Measurements from ENCODE around the gene CAMKV. TPM values are rescaled to one million over a fixed set of nuclear protein-coding genes. Genes with fewer than 3 reads are reported as not detected.

Gene CAMKV
- total RNA-seq, 2 experiments from 2014 or later, result not detected

DNA sequence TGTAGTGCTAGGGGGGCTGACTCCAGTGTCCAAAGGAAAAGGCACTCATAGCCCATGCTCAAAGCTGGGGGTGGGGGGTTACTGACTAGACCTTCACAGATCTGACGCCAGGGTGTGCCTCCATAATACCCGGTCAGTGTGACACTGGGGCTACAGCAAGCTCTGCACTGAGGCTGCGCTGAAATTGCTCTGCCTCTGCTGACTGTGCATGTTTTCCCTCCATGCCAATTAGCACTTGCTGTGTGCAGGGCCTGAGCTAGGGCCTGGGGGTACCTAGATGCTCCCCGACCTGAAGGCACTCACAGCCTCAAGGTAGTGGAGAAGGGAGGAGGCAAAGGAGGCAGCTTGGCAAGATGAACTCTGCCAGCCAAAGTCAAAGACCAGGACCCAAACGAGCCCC, 5.2 kb downstream of the CAMKV start:
- Mint-ChIP-seq H3K9me3 (no peaks in the 10 kb centered on the region), H3K4me3 (no peak overlapping the region), H3K27me3 (peaks cover 34% of the 10 kb centered on the region), H3K36me3 (ENCODE audit: low read depth) (no peaks in the 10 kb centered on the region), H3K4me1 (no peaks in the 10 kb centered on the region), H3K27ac (no peak overlapping the region)
- ChIA-PET POLR2A (no interaction called here), CTCF (no interaction called here)
- DNase-seq, result no peak

GRCh38 chr3:49859576-49860305, 10.0 kb downstream of the CAMKV start:
- CTCF ChIA-PET, result interaction anchor here (0.9 kb wide), 1 partner anchor 58 kb away, joined by 3 read pairs; no protein-coding TSS in a partner anchor
- Mint-ChIP-seq H3K9me3 (no peaks in the 10 kb centered on the region), H3K27ac (no peak overlapping the region), H3K36me3 (ENCODE audit: low read depth) (no peaks in the 10 kb centered on the region), H3K4me3 (no peak overlapping the region), H3K4me1 (peaks cover 11% of the 10 kb centered on the region), H3K27me3 (peaks cover 9% of the 10 kb centered on the region)
- POLR2A ChIA-PET, result no interaction called here
- no peak for DNase-seq

DNA sequence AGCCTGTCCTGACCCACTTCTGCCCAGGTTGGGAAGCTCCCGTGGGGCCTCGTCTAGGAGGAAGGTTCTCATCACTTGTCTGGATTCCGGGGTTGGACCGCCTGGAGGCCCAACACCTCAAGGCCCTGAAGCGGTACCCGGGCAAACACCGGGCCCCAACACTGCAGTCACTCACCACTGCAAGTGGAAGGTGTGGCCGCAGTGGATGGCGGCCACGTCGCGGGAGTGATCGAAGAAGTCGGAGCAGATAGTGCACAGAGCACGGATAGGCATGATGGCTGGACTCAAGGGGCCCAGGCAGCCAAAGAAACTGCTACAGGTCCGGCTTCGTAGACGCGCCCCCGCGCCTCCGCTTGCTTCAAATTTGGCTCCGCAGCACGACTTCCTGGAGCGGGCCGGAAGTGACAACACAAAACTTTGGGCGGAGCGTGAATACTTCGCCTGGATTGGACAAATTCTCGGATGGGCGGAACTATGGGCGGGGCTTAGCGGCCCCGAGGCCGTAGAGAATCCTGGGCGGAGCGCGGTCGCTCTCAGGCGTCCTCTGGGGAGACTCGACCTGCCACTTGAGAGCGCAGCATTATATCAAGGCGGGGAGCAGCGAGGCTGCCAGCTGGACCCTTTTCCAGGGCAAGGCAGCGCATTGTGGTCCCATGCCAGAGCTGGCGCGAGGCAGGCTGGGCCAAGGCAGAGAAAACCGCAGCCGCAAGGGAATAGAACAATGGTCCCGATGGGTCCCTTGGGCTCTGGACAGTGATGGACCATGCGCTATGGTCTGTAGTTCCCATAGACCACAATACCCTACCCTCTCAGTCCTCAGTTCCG, 13.3 kb downstream of the CAMKV start, which contains the start of gene TRAIP:
Gene TRAIP, minus strand, starts transcription at position 384 of the 825 bp plus-strand sequence. Its CDS starts 111 bp downstream, at position 273.
- H3K4me3 Mint-ChIP-seq, result peak within 1 kb of the TSS; percentile 91
- H3K9me3 Mint-ChIP-seq, result no peaks in the 10 kb centered on the region
- ChIA-PET POLR2A (interaction anchor here (0.9 to 2.2 kb wide), 10 partner anchors 11 to 132 kb away, joined by 3 to 9 read pairs (median 3); partner anchors contain the start of genes CAMKV, GMPPB and UBA7), CTCF (interaction anchor here (1.1 to 4.2 kb wide), 3 partner anchors 9 to 54 kb away, joined by 3 to 16 read pairs (median 4); no protein-coding TSS in a partner anchor)
- DNase-seq, result peak; percentile 95
- H3K27me3 Mint-ChIP-seq, result no peaks in the 10 kb centered on the region
- peak within 1 kb of the TSS; percentile 76 for H3K27ac Mint-ChIP-seq
- H3K4me1 Mint-ChIP-seq, result peaks cover 19% of the 10 kb centered on the region
- H3K36me3 Mint-ChIP-seq (ENCODE audit: low read depth), result peaks cover 2% of the 10 kb centered on the region

DNA sequence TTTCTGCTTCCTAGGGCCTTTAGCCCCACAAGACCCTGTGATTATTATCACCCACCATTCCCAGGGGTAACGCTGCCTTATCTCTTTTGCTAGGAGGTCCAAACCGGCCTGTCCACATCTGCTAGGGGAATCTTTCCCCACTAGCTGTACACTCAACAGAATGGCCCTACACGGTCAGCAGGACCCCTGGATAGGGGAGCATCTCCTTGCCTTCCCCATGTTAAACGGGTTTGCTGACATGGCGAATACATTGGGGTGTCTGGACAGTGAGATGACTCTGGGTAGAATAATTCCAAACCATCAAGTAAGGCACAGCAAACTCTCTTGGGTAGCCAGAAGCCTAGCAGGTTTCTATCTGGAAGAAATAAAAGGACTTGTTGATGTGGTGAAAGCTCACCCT, 14.0 kb downstream of the CAMKV start:
- peaks cover 2% of the 10 kb centered on the region for H3K36me3 Mint-ChIP-seq (ENCODE audit: low read depth)
- no peak for DNase-seq
- peak overlapping the region; percentile 76 for H3K27ac Mint-ChIP-seq
- H3K9me3 Mint-ChIP-seq, result no peaks in the 10 kb centered on the region
- H3K27me3 Mint-ChIP-seq, result no peaks in the 10 kb centered on the region
- ChIA-PET POLR2A (interaction anchor here (0.9 to 2.2 kb wide), 8 partner anchors 10 to 131 kb away, joined by 3 to 9 read pairs (median 4); partner anchors contain the start of genes CAMKV, GMPPB and UBA7), CTCF (interaction anchor here (0.8 to 4.2 kb wide), 3 partner anchors 16 to 53 kb away, joined by 3 to 16 read pairs (median 3); no protein-coding TSS in a partner anchor)
- peak overlapping the region; percentile 91 for H3K4me3 Mint-ChIP-seq
- H3K4me1 Mint-ChIP-seq, result peaks cover 19% of the 10 kb centered on the region

DNA sequence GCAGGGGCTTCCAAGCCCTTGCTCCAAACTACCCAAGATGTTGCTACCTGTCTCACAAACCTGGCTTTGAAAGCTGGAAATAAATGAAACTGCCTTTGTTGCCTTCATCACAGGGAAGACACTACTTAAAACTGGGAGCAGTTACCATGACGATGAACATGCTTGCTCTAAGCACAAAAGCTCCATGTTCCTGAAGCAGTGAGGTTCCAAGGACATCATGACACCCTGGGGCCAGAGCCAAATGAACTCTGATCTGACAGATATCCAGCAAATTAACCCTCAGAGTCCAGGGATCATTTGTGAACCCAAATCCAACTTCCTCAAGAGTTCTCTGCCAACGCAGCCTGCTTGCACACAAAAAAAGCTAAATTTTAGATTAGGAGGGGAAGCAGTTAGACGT, 24.0 kb downstream of the CAMKV start:
- H3K27ac Mint-ChIP-seq, result no peak overlapping the region
- ChIA-PET CTCF (interaction anchor here (0.6 to 1.8 kb wide), 2 partner anchors 43 to 87 kb away, joined by 3 to 8 read pairs; partner anchors contain the start of gene INKA1), POLR2A (interaction anchor here (0.7 to 1.2 kb wide), 3 partner anchors 9 to 11 kb away, joined by 3 read pairs; partner anchors contain the start of gene TRAIP)
- no peaks in the 10 kb centered on the region for H3K27me3 Mint-ChIP-seq
- no peak overlapping the region for H3K4me3 Mint-ChIP-seq
- no peak for DNase-seq
- H3K36me3 Mint-ChIP-seq (ENCODE audit: low read depth), result peaks cover 15% of the 10 kb centered on the region
- H3K4me1 Mint-ChIP-seq, result no peaks in the 10 kb centered on the region
- H3K9me3 Mint-ChIP-seq, result no peaks in the 10 kb centered on the region

GRCh38 chr3:49844464-49845183, 25.1 kb downstream of the CAMKV start:
- no peak for DNase-seq
- H3K4me1 Mint-ChIP-seq, result no peaks in the 10 kb centered on the region
- H3K9me3 Mint-ChIP-seq, result no peaks in the 10 kb centered on the region
- H3K36me3 Mint-ChIP-seq (ENCODE audit: low read depth), result peaks cover 15% of the 10 kb centered on the region
- no peak overlapping the region for H3K27ac Mint-ChIP-seq
- POLR2A ChIA-PET, result interaction anchor here (1.2 kb wide), 1 partner anchor 11 kb away, joined by 3 read pairs; no protein-coding TSS in a partner anchor
- CTCF ChIA-PET, result interaction anchor here (0.8 to 1.8 kb wide), 3 partner anchors 42 to 173 kb away, joined by 3 to 8 read pairs (median 4); partner anchors contain the start of gene INKA1
- H3K4me3 Mint-ChIP-seq, result no peak overlapping the region
- no peaks in the 10 kb centered on the region for H3K27me3 Mint-ChIP-seq

DNA sequence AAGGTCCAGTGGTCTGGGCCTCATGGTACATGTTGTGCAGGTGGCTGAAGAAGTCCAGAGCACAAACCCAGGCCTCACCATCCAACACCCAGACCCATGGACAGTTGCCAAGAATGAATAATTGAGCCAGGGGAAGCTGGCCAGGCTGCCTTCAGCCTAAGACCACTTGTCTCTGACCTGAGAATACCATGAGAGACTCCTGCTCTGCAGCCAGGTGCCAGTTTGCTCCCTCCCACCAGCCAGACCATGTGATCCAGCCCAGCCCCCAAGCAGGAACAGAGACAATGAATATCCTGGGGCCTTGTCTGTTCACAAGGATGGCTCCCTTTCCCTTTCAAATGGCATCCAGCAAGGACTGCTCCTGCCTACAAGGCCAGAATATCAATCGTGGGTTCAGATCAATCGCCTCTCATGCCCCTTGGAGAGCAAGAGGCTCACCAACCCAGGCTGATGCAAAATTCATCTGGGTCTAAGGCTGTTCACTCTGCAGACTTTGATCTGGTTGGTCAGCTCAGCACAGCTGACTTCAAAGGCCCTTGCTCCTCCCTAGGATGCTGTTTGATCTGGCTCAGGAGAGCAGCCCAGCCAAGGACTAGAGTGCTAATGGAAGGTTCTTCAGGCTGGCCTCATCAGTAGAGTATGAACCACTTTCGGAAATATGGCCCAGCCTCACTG, 26.7 kb downstream of the CAMKV start:
- POLR2A ChIA-PET, result no interaction called here
- no peak overlapping the region for H3K4me3 Mint-ChIP-seq
- CTCF ChIA-PET, result interaction anchor here (5.5 kb wide), 1 partner anchor 39 kb away, joined by 104 read pairs; the partner anchor contains the start of gene INKA1
- H3K4me1 Mint-ChIP-seq, result peaks cover 1% of the 10 kb centered on the region
- no peak for DNase-seq
- no peaks in the 10 kb centered on the region for H3K9me3 Mint-ChIP-seq
- no peak overlapping the region for H3K27ac Mint-ChIP-seq
- H3K27me3 Mint-ChIP-seq, result no peaks in the 10 kb centered on the region
- H3K36me3 Mint-ChIP-seq (ENCODE audit: low read depth), result peaks cover 19% of the 10 kb centered on the region

GRCh38 chr3:49841806-49842205, 27.9 kb downstream of the CAMKV start:
- no peaks in the 10 kb centered on the region for H3K27me3 Mint-ChIP-seq
- no peak overlapping the region for H3K4me3 Mint-ChIP-seq
- peaks cover 22% of the 10 kb centered on the region for H3K36me3 Mint-ChIP-seq (ENCODE audit: low read depth)
- peaks cover 1% of the 10 kb centered on the region for H3K4me1 Mint-ChIP-seq
- DNase-seq, result no peak
- no peak overlapping the region for H3K27ac Mint-ChIP-seq
- H3K9me3 Mint-ChIP-seq, result no peaks in the 10 kb centered on the region
- CTCF ChIA-PET, result interaction anchor here (0.6 to 5.5 kb wide), 4 partner anchors 12 to 260 kb away, joined by 3 to 104 read pairs (median 3); partner anchors contain the start of gene INKA1
- POLR2A ChIA-PET, result no interaction called here

DNA sequence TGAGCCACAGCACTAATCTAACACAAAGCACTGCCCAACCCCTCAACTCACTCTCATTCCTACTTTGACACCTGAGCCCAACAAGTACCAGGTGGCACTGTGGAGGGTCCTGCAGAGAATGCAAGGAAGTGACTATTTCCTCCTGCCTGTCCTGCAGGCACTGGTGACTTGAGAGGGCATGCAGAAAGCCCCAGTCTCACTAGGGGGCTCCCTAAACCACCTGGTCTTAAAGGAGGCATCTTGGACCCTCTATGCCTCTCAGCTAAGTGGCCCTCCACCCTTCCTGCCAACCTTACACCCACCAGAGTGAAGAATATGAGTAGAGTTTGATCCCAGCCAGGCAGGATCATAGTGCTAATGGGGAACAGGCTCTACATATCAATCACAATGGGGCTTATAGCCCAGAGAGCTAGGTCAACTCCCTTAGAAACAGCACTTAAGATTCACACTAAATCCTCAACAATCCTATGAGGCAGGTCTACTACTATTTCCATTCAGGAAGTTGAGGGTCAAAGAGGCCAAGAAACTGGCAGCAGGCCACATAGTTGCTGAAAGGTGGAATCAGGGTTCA, 28.5 kb downstream of the CAMKV start:
- no peak for DNase-seq
- ChIA-PET POLR2A (no interaction called here), CTCF (interaction anchor here (0.6 to 5.5 kb wide), 7 partner anchors 9 to 301 kb away, joined by 3 to 104 read pairs (median 4); partner anchors contain the start of gene INKA1)
- no peaks in the 10 kb centered on the region for H3K27me3 Mint-ChIP-seq
- no peak overlapping the region for H3K4me3 Mint-ChIP-seq
- H3K4me1 Mint-ChIP-seq, result peaks cover 1% of the 10 kb centered on the region
- peaks cover 18% of the 10 kb centered on the region for H3K36me3 Mint-ChIP-seq (ENCODE audit: low read depth)
- no peaks in the 10 kb centered on the region for H3K9me3 Mint-ChIP-seq
- H3K27ac Mint-ChIP-seq, result no peak overlapping the region

DNA sequence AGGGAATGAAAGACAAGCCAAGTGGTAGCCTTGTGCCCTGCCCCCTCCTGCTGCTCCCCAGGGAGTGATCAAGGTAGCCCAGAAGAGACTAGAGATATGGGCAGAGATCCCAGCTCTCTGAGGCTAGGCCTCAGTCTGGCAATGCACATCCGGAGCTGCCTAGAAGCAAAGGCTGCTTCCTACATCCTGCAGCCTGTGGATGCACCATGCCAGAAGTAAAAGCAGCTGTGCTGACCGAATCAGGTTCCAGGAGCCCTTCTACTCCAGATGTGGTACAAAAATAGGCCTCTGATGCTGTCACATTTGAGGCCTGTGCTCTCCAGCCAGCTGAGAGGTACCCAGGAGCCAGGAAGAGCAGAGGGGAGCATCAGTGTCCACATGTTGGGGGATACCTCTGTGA, 29.3 kb downstream of the CAMKV start:
- Mint-ChIP-seq H3K9me3 (no peaks in the 10 kb centered on the region), H3K4me3 (no peak overlapping the region), H3K36me3 (ENCODE audit: low read depth) (peaks cover 15% of the 10 kb centered on the region), H3K27me3 (no peaks in the 10 kb centered on the region), H3K27ac (no peak overlapping the region), H3K4me1 (peaks cover 1% of the 10 kb centered on the region)
- DNase-seq, result no peak
- ChIA-PET POLR2A (no interaction called here), CTCF (interaction anchor here (0.6 to 5.5 kb wide), 7 partner anchors 10 to 300 kb away, joined by 4 to 104 read pairs (median 5); partner anchors contain the start of genes INKA1 and UBA7)

DNA sequence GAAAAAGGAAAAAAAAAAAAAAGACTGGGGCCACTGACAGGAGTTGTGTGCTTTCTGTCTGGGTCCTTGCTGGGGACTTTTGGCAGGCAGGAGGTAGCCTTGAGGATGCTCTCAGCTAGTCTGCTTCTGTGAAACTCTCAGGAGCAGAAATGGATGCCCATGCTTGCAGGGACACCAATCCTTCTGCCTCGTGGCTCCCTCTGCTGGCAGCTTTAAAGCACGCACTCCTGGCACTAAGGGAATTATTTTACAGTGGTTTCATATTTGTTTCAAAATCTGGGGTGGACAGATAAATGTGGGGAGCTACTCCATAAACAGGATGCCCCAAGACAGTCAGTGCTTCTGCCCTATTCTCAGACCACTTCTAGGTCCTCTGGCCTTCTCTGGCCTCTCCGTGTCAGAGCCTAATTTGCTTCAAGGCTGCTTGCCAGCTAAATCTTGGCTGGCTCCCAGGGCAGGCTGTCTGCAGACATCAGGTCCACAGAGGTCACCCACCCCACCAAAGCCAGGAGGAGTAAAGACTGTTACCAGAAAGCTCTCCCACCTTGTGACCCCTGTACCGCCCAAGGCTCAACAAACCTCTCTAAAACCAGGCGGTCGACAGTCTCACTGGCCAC, 30.4 kb downstream of the CAMKV start:
- peaks cover 16% of the 10 kb centered on the region for H3K36me3 Mint-ChIP-seq (ENCODE audit: low read depth)
- H3K27ac Mint-ChIP-seq, result no peak overlapping the region
- ChIA-PET POLR2A (interaction anchor here (0.6 to 2.7 kb wide), 5 partner anchors 30 to 115 kb away, joined by 3 to 24 read pairs (median 3); partner anchors contain the start of genes GMPPB, INKA1 and IP6K1), CTCF (interaction anchor here (0.7 to 5.5 kb wide), 37 partner anchors 11 to 299 kb away, joined by 3 to 104 read pairs (median 5); partner anchors contain the start of genes CDHR4, INKA1, IP6K1 and TRAIP)
- DNase-seq, result peak; percentile 81
- H3K4me3 Mint-ChIP-seq, result no peak overlapping the region
- peaks cover 1% of the 10 kb centered on the region for H3K4me1 Mint-ChIP-seq
- no peaks in the 10 kb centered on the region for H3K27me3 Mint-ChIP-seq
- H3K9me3 Mint-ChIP-seq, result no peaks in the 10 kb centered on the region

Measured in activated CD4-positive, alpha-beta memory T cell treated with anti-CD3 and anti-CD28 coated beads, Interleukin-2, amount 10 ng/mL, durations not matched to agents 7 days and 5 days (primary cell).